Effector CD8-positive, alpha-beta T cell (primary cell): Measurements from ENCODE around the gene UBIAD1.
A peak's percentile ranks its signal among the peaks of the same experiment; 100 is the strongest.

Source experiments
- DNase-seq: peaks from one replicate; lab custom pipeline; 2025; lab: John Stamatoyannopoulos, UW

UBIAD1 gene

DNA sequence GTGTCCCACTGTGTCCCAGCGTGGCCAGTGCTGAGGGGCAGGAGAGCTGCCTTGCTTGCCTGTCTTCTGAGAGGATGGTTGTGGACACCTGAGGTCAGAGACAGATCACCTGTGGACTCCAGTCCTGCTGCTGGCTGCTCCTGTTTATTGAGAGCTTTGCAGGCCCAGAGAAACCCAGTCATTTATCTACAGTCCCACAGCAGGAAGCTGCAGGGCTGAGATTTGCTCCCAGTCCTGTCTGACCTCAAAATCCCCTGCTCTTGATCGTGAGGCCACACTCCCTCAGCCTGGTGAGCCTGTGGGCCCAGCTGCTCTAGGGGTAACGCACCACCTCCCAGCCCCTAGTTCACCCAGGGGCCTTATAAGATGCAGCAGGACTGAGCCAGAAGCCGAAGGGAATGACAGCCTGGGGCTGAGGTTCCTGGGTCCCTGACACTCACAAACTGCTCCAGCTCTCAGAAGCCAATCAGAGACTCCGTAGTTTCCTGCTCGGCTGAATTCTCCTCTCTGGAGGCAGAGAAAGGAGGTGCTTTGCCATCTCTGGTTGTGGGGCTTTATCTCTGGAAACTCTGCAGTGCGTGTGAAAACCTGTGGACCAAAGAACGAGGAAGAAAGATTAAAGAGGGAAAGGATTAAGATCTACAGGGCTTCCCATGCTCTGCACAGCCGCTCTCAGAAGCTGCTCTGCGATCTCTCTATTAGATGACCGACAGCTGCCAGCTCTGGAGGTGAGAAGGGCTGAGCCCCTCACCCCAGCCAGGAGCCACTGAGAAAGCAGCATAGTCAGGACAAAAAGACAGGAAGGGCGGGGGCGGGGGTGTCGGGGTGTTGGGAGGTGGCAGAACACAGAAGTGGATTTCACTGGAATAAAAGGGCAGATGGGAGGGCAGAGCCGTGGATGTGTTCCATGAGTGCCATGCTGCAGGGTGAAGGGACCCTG, 39.1 kb downstream of the UBIAD1 start:
- DNase-seq: no peak

DNA sequence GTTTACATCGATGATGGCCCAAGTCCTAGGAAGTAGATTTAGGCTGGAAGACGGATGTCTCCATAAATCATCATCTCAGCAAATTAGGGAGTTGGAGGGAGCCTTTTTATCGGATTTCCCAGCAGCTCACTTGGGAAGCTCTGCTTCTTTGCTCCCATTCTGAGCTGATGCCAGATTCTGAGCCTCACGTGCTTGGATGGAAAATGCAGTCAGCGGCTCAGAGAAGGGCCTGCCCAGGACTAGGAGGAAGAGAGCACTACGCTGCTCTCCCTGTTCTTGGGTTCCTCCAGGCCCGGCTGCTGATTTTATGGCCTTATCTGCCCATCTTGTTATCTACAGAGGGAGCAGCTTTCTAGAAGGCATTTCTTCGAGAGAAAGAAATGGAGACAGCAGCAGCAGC, 42.0 kb downstream of the UBIAD1 start:
- DNase-seq: no peak

DNA sequence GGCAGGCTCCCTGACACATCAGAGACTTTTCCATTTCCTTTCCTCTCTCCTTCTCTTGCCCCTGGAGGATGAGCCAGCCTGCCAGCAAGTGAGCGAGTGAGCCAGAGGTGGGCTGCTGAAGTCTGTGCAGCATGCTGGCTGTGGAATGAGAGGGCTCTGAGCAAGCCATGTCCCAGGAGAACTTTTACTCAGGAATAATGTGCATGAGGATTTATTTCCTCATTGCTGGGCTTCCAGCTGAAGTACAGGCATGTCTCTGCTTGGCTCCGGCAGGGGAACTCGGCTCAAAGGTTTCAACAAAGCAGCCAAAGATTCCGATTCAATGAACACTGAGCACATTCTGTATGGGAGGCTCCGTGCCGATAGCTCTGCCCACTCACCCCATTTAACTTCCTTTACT, 43.7 kb downstream of the UBIAD1 start:
- DNase-seq: no peak

DNA sequence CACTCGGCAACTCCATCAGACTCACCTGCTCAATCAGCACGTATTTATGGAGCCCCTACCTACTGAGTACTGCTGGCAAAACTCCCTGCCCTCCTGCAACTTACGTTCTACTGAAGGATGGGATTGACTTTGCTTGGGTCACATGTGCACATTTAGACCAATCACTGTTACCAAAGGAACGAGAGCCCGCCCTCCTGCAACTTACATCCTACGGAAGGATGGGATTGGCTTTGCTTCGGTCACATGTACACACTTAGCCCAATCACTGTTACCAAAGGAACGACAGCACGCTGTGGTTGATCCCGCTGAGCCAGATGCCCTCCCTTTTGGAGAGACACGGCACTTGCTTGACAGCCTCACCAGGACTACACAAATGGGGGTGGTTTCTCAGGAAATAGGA, 46.0 kb downstream of the UBIAD1 start:
- DNase-seq: no peak

DNA sequence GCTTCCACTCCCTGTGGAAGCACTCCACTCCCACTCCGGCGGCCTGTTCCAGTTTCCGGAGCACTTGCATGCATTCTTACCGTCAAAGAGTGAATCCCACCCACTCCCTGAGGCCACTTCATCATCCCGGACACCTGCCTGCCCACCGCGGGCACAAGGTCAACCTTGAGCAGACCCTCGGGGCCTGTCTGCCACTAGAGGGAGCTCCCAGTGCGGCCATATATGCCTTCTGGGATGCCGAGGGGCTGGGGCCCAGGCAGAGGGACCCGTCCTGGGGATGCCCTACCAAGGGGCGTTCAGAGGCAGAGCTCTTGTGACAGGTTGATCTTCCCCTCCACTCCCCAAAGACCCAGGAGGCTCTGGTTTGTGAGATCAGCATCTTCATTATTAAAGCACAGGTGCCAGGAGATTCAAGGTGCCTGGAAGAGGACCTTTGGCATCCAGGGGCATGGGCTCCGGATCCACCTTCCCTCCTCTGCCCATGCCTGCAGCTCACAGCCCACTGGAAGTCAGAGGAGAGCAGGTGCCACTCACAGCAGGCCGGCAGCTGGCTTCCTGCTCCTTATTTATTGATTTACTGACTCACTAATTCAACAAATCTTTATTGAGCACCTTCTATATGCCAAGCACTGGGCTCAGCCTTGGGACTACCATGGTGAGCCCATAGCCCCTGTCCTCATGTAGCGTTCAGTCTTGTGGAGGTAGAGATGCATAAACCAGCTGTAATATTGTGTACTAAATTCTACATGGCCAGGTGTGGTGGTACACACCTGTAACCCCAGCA, 47.3 kb downstream of the UBIAD1 start:
- peak; percentile 19 for DNase-seq

DNA sequence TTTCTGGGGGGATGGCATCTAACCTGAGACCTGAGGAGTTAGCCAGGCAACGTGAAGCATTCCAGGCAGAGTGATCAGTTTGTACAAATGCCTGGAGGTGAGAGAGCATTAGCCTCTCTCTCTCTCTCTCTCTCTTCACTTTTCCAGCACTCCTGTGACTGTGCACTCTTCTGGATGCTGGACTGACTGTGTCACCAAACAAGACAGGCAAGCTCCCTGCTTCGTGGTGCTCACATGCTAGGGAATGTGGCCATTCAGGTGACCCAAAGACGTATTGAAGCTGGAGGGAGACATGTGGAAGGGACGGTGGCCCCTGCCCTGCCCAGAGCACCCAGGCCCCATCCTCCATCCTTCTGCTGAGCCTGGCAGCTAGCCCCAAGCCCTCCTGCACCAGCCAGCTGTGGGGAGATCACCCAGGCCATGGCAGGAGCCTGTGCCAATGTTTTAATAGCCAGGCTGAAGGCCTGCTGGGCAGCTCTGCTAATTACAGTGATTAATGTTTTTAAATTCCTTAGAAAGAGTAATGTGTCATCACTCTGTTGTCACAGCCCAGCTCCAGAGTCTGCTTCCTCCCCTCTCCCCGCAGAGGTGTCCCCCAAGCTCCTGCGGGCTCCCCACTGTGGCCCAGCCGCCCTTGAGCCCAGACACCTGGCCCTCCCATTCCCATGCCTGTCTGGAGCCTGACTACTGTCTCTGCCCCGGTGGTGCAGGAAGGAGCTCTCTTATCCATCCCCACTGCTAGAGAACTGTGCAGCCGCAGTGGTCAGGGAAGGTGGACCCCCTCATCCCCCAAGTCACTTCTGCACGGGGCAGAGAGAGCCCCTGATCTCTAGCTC, 48.9 kb downstream of the UBIAD1 start:
- DNase-seq: no peak

DNA sequence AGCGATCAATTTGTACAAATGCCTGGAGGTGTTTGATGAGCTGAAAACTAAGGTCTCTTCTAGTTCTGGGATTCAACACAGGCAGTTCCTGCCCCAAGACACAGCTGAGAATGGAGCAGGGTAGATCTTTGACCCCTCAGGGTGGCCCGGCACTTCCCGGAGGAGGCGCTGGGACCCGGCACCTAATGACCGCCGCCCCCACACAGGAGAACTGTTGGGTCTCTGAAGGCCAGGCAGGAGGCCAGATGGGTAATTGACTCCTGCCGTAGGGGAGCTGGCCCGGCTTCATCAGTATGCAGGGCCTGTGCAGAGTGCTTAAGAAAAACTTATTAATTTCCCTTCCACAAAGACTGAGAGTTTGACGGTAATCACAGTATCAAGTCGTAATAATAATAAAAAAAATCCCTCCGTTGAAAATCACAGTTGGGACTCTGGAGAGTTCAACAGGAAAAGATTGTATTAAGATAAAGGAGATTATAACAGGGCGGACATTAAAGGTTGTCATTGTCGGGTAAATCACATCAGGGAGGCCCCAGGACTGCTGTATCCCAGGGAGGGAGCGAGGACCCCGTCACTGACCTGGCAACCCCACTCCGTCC, 51.7 kb downstream of the UBIAD1 start:
- no peak for DNase-seq

DNA sequence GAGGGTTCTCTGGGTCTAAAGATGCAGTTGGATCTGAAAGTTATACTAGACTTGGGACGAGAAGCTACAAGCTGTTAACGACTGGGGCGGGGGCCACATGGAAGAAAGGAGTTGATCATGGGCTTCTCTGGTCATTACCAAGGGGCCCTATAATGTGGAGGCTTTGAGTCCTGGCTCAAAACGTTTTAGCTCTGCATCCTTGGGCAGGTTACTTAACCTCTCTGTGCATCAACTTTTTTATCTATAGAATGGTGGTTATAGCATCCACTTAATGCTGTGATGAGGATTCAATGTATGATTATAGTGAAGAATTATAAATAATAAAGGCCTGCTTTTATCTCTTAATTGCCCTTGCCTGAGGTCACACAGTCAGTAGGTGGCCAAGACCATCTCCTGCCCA, 53.1 kb downstream of the UBIAD1 start:
- DNase-seq: no peak

DNA sequence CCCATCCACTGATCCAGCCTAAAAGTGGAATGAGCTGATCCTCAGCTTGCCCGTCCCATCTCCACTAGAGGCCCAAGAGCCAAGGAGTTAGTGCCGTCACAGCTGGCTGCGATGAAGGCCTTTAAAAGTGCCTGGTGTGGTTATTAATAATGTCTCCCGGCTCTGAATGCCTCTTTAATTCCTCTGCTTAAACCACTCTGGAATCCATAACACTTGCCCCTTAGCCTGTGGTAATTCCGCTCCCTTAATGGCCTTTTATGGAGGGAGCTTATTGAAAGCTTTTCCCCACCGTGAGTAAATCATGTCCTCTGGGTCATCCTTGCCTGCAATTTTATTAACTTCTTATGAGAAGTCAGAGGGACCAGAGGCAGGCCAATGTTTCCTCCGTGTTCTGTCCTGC, 55.4 kb downstream of the UBIAD1 start:
- DNase-seq: no peak

DNA sequence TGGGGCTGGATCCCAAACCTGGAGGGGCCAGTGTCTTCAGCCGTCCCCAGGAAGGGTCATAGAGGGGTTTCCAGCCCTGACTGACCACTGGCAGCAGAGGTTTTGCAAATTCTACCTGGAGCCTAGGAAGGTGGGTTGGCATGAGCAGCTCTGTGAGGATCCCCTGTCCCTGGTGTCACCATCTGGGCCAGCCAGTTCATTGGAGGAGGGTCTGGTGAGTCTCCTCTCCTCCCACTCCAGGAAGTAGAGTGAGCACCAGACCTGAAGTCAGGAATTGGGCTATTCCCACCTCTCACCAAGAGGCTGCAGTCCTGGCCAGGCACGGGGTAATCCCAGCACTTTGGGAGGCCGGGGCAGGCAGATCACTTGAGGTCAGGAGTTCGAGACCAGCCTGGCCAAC, 57.4 kb downstream of the UBIAD1 start:
- no peak for DNase-seq

DNA sequence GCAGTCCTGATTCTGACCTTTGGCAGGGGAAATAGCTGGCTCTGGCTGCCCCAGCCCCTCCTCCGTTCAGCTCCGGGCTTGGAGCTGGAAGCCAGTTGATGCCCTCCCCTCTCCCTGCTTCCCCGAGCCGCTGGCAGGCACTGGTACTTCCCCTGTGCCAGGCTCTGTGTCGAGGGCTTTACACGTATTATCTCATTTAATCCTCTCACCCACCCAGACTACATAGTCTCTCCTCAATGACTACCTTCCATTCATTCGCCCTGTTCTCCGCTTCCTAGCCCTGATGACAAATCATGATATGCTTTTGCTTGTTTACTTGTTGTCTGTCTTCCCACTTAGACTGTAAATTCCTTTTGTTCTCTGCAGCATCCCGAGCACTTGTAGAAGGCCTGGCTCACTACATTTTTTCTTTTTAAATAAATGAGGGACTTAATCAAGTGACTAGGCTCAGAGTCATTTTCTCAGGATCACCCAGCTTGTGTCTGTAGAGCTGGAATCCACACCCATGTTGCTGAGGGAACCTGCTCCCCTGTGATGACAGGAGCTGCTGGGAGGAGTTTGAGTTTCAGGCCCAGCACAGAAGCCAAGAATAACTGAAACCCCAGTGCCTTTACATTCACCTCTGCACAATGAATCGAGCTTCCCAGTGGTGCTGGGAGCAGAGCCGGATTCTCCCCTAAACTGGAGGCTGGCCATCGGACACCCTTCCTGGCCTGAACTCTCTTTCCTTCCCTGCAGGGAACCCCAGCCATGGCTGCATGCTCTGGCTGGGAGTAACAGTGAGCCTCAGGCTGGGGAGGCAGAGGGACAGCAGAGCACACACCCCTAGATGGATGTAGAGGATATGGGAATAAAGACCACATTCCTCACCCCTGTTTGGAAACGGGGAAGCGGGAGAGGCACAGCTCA, 58.3 kb downstream of the UBIAD1 start:
- DNase-seq: no peak

DNA sequence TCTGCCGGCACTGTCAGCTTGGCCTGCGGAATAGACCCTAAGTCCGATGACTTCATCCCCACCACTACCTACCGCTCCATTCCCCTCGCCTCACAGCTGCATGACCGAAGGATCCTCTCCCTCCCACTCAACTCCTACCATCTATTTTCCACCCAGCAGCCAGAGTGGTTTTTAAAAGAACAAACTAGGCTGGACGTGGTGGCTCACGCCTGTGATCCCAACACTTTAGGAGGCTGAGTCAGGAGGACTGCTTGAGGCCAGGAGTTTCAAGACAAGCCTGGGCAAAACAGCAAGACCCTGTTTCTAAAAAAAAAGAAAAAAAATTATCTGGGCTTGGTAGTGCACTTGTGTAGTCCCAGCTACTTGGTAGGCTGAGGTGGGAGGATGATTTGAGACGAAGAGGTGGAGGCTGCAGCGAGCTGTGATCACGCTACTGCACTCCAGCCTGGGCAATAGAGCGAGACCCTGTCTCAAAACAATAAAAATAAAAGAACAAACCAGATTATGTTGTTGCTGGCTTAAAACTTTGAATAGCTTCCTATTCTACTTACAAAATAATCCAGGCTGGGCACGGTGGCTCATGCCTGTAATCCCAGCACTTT, 59.0 kb downstream of the UBIAD1 start:
- DNase-seq: no peak

DNA sequence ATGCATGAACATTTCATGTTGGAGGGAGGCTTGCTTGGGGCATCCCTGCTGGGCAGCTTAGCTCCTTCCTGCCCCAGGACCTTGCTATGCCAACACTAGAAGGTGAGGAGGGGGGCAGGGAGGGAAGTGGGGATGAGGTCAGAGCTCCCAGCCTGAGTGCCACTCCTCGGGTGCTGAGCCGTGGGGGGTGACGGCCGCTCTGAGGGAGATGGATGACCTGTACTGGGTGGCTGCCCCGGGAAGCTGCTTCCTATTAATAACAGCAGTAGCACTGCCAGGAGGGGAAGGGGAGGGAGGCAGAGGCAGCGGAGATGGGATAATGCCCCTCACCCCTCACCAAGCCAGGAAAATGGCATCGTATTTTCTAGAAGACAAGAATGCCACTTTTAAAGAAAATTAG, 60.6 kb downstream of the UBIAD1 start:
- DNase-seq: no peak

DNA sequence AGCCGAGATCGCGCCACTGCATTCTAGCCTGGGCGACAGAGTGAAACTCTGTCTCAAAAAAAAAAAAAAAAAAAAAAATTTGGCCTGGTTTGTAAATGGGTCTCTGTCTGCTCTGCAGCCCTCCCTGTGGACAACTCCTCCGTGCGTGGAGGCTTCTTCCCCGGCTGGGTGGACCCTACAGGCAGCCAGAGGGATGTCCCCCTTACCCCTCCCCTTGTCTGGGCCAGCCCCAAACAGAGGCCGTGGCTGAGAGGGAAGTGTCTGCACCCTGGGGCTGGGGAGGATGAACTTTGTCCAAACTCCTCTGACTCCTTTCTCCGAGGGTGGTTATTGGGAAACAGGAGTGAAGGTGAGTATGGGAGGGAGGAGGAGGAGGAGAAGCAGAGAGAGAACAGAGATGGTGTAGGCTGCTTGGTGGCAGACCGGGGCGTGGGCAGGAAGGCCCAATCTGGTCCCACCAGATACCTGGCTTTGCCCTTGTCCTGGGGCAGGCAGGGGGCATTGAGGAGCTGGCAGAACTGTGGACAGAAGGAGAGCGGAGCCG, 61.3 kb downstream of the UBIAD1 start:
- DNase-seq: no peak

DNA sequence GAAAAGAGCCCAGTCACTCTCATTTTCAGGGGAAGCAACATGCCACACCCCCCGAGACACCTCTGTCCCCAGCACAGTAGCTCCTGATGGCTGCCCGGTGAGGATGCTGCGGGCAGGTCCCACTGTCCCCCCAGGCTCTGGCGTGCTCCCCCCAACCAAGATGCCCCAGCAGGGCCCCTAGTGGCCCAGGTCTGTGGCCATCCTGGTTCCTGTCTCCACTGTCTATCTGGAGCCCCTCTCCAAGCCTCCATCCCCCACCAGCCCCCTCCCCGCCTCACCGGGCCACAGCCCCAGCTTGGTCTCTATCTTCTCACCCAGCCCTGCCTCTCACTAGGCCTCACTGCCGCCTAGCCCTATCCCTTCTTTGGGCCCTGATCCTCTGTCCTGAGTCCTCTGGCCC, 61.8 kb downstream of the UBIAD1 start:
- no peak for DNase-seq

DNA sequence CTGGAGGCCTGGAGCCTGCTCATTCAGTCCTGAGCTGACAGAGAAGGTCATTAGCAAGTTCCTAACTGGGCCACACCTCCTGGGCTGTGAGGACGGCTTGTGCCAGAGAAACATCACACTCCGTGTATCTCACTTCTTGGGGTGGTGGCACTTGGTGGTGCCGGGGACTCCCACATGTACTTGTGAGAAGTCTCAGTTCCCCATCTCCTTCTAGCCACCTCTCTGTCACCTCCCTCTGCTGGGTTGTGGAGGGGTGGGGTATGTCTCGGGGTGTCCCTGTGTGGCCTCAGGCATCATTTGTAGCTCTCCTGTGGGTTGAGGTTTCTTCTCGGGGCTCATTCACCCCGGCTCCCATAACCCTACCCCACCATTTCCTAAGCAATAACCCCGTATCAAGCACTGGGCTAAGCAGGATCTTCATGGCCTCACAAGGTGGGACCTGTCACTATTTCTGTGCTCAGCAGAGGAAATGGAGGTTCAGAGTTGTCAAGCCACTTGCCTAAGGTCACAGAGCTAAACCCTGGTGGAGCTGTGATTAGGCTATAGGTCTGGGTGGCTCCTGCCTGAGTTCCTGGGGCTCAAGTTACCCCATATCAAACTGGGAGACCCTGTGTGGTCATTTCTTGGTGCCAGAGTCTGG, 62.5 kb downstream of the UBIAD1 start:
- no peak for DNase-seq

DNA sequence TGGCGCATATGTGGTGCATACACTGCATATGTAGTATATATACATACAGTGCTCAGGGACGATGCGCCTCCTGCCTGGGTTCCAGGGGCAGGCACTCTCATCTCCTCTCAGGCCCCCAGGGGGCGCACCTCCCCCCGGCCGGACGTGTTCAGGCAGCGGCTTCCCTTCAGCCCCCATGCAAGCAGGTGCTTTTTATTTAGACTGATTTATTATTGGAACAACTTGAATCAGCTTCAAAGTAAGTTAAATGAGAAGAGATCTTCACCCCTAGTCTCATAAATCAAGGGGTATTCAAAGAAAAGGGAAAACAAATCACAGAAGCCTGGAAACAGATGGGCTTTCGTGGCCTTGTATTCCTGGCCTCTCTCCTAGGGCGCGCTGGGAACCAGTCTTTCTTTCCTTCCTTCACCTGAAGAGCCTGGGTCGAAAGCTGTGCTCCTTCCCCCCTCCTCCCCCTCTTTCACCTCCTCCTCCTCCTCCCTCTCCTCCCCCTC, 64.6 kb downstream of the UBIAD1 start:
- DNase-seq: peak; percentile 62
